H9 (cell line): ENCODE results near the gene GPRIN1. TPM values are rescaled to one million over a fixed set of nuclear protein-coding genes. Genes with fewer than 3 reads are reported as not detected.

ENCODE experiments used
- DNase-seq: peaks from one replicate; pipeline ENCODE4 v3.0.0-alpha.2; 2017
- H2AFZ ChIP-seq: one replicate; pipeline ENCODE4 v1.6.1; 2013; ENCODE audit warnings: mild to moderate bottlenecking, low read length, control low read depth, moderate library complexity
- H2AK5ac ChIP-seq: 2 replicates; pipeline ENCODE4 v1.6.1; 2013; ENCODE audit warnings: low read length, control low read depth, mixed read lengths; ENCODE audit not compliant: insufficient read length
- H2BK120ac ChIP-seq: one replicate; pipeline ENCODE4 v1.6.1; 2013; ENCODE audit warnings: low read depth, mild to moderate bottlenecking, low read length, control low read depth, inconsistent platforms; ENCODE audit not compliant: poor library complexity, severe bottlenecking
- H2BK12ac ChIP-seq: 2 replicates; pipeline ENCODE4 v1.6.1; 2013; ENCODE audit warnings: low read length, control low read depth, mixed read lengths, low read depth; ENCODE audit not compliant: insufficient read length
- H2BK15ac ChIP-seq: 2 replicates; pipeline ENCODE4 v1.6.1; 2013; ENCODE audit warnings: low read depth, low read length, control low read depth
- H2BK20ac ChIP-seq: one replicate; pipeline ENCODE4 v1.6.1; 2013; ENCODE audit warnings: low read depth, mild to moderate bottlenecking, low read length, control low read depth, inconsistent platforms; ENCODE audit not compliant: poor library complexity, severe bottlenecking
- H2BK5ac ChIP-seq: 2 replicates; pipeline ENCODE4 v1.6.1; 2013; ENCODE audit warnings: low read length, control low read depth, mixed read lengths; ENCODE audit not compliant: insufficient read length
- H3K14ac ChIP-seq: 2 replicates; pipeline ENCODE4 v1.6.1; 2013; ENCODE audit warnings: low read length, control low read depth; ENCODE audit not compliant: insufficient read depth
- H3K18ac ChIP-seq: 2 replicates; pipeline ENCODE4 v1.6.1; 2013; ENCODE audit warnings: low read depth, mild to moderate bottlenecking, mixed read lengths, low read length, control low read depth; ENCODE audit not compliant: insufficient read length
- H3K23ac ChIP-seq: 2 replicates; pipeline ENCODE4 v1.6.1; 2013; ENCODE audit warnings: low read length, control low read depth, mixed read lengths, low read depth; ENCODE audit not compliant: insufficient read length
- H3K23me2 ChIP-seq: 2 replicates; pipeline ENCODE4 v1.6.1; 2013; ENCODE audit warnings: low read depth, mild to moderate bottlenecking, mixed read lengths, low read length, control low read depth; ENCODE audit not compliant: insufficient read length, poor library complexity, severe bottlenecking
- H3K27ac ChIP-seq: 2 replicates; pipeline ENCODE4 v1.5.1; 2013; ENCODE audit warnings: low read length, control low read depth, mixed read lengths, low read depth; ENCODE audit not compliant: insufficient read length
- H3K27me3 ChIP-seq: 2 replicates; pipeline ENCODE4 v1.6.1; 2013; ENCODE audit warnings: low read length, control low read depth, inconsistent platforms; ENCODE audit not compliant: insufficient read depth
- H3K4ac ChIP-seq: 2 replicates; pipeline ENCODE4 v1.6.1; 2013; ENCODE audit warnings: low read depth, mild to moderate bottlenecking, control low read depth, inconsistent platforms, low read length, moderate library complexity
- H3K4me1 ChIP-seq: 2 replicates; pipeline ENCODE4 v1.6.1; 2013; ENCODE audit warnings: low read length, control low read depth, inconsistent platforms; ENCODE audit not compliant: insufficient read depth
- H3K4me2 ChIP-seq: 2 replicates; pipeline ENCODE4 v1.6.1; 2013; ENCODE audit warnings: low read length, control low read depth, mixed read lengths; ENCODE audit not compliant: insufficient read length, insufficient read depth
- H3K56ac ChIP-seq: 2 replicates; pipeline ENCODE4 v1.6.1; 2013; ENCODE audit warnings: low read depth, mild to moderate bottlenecking, mixed read lengths, low read length, control low read depth; ENCODE audit not compliant: insufficient read length
- H3K79me1 ChIP-seq: 2 replicates; pipeline ENCODE4 v1.6.1; 2013; ENCODE audit warnings: low read depth, mild to moderate bottlenecking, moderate library complexity, low read length, control low read depth, inconsistent platforms; ENCODE audit not compliant: insufficient read depth, poor library complexity, severe bottlenecking
- H3K79me2 ChIP-seq: 2 replicates; pipeline ENCODE4 v1.6.1; 2013; ENCODE audit warnings: low read length, control low read depth, inconsistent platforms; ENCODE audit not compliant: insufficient read depth
- H3K9ac ChIP-seq: 2 replicates; pipeline ENCODE4 v1.6.1; 2013; ENCODE audit warnings: low read length, control low read depth, mixed read lengths; ENCODE audit not compliant: insufficient read length; ENCODE audit errors: extremely low read depth
- H3K9me3 ChIP-seq: one replicate; pipeline ENCODE4 v1.6.1; 2013; ENCODE audit warnings: low read depth, low read length, inconsistent platforms; ENCODE audit not compliant: control insufficient read depth
- H3T11ph ChIP-seq: one replicate; pipeline ENCODE4 v1.6.1; 2013; ENCODE audit warnings: mild to moderate bottlenecking, low read length, control low read depth, inconsistent platforms
- H4K20me1 ChIP-seq: one replicate; pipeline ENCODE4 v1.6.1; 2013; ENCODE audit not compliant: control insufficient read depth, insufficient read length, insufficient read depth
- H4K5ac ChIP-seq: 2 replicates; pipeline ENCODE4 v1.6.1; 2013; ENCODE audit warnings: low read depth, mild to moderate bottlenecking, mixed read lengths, low read length, control low read depth; ENCODE audit not compliant: insufficient read length
- H4K8ac ChIP-seq: replicated peaks from 2 replicates; pipeline ENCODE4 v1.6.1; 2013; ENCODE audit warnings: low read length, control low read depth, mixed read lengths, low read depth; ENCODE audit not compliant: insufficient read length
- H4K91ac ChIP-seq: 2 replicates; pipeline ENCODE4 v1.6.1; 2013; ENCODE audit warnings: low read depth, mild to moderate bottlenecking, moderate library complexity, mixed read lengths, low read length, control low read depth; ENCODE audit not compliant: insufficient read length
- H3K27ac Mint-ChIP-seq, 3 experiments: 2 replicates in 2 of 3; 3 replicates in 1 of 3; pipeline ENCODE4 v1.8.0; 2020 to 2021; ENCODE audit warnings: mixed read lengths in 3 of 3, mild to moderate bottlenecking in 1 of 3, moderate library complexity in 1 of 3
- H3K27me3 Mint-ChIP-seq: 2 replicates; pipeline ENCODE4 v1.8.0; 2021; ENCODE audit warnings: low read depth, mild to moderate bottlenecking, moderate library complexity, mixed read lengths
- H3K36me3 Mint-ChIP-seq, 3 experiments: 2 replicates in 2 of 3; 3 replicates in 1 of 3; pipeline ENCODE4 v1.8.0; 2020 to 2021; ENCODE audit warnings: low read depth in 3 of 3, mixed read lengths in 3 of 3; ENCODE audit not compliant: insufficient read depth in 1 of 3
- H3K4me1 Mint-ChIP-seq, 2 experiments: 2 replicates each; pipeline ENCODE4 v1.8.0; 2020; ENCODE audit warnings: mixed read lengths in 2 of 2
- H3K4me3 Mint-ChIP-seq, 2 experiments: 2 replicates in 1 of 2; 3 replicates in 1 of 2; pipeline ENCODE4 v1.8.0; 2020 to 2021; ENCODE audit warnings: mild to moderate bottlenecking in 2 of 2, mixed read lengths in 2 of 2, moderate library complexity in 1 of 2
- H3K9me3 Mint-ChIP-seq, 2 experiments: 2 replicates in 1 of 2; 3 replicates in 1 of 2; pipeline ENCODE4 v1.8.0; 2020; ENCODE audit warnings: mild to moderate bottlenecking in 2 of 2, mixed read lengths in 2 of 2, moderate library complexity in 1 of 2
- CTCF ChIP-seq: fragments of 200-600 bp; sonication (generic); conservative IDR thresholded peaks from 3 replicates; pipeline ENCODE4 v1.8.0; 2021; ENCODE audit warnings: antibody characterized with exemption, mild to moderate bottlenecking
- WGBS: extraction: QIAGEN DNeasy Blood & Tissue Kit; methylation state at CpG from one replicate; pipeline ENCODE4 v1.1.7; 2013; ENCODE audit warnings: missing lambda C conversion rate, low lambda C conversion rate, mixed read lengths; ENCODE audit not compliant: insufficient read length; ENCODE audit errors: extremely low coverage; 5-methylcytosine and 5-hydroxymethylcytosine counted together
- total RNA-seq: library from RNA; stranded (reverse); gene quantifications from 2 replicates; pipeline ENCODE4 v1.2.1, GENCODE V29; 2021

The GPRIN1 gene
- total RNA-seq, 1 experiment from 2014 or later: 10.8 TPM

- no peak overlapping the region for H2BK15ac ChIP-seq
- H4K20me1 ChIP-seq: no peaks in the 10 kb centered on the region
- H3K27ac ChIP-seq: no peak overlapping the region
- H4K91ac ChIP-seq: no peak overlapping the region
- peak overlapping the region; percentile 31; the same call in 1 of the 2 replicates for H3K14ac ChIP-seq
- H3K4me3 Mint-ChIP-seq: peak overlapping the region; percentile 51 to 78
- no peaks in the 10 kb centered on the region for H3K9me3 Mint-ChIP-seq
- WGBS: no CpG with 5 or more reads among the region's 32 CpGs
- H3K27me3 Mint-ChIP-seq: peaks cover 79% of the 10 kb centered on the region
- no peak overlapping the region for H3T11ph ChIP-seq
- H2BK5ac ChIP-seq: no peak overlapping the region
- no peak for TF ChIP-seq CTCF
- H3K9me3 ChIP-seq: no peaks in the 10 kb centered on the region
- H4K5ac ChIP-seq: no peak overlapping the region
- H2BK120ac ChIP-seq: no peak overlapping the region
- H2BK20ac ChIP-seq: no peak overlapping the region
- H3K56ac ChIP-seq: no peak overlapping the region
- no peak overlapping the region for H2AFZ ChIP-seq
- H3K23ac ChIP-seq: no peak overlapping the region
- peak; percentile 63 for DNase-seq
- H3K79me2 ChIP-seq: no peaks in the 10 kb centered on the region
- no peak overlapping the region for H2BK12ac ChIP-seq
- no peak overlapping the region for H3K9ac ChIP-seq
- no peaks in the 10 kb centered on the region for H3K79me1 ChIP-seq
- no peak overlapping the region for H3K27ac Mint-ChIP-seq
- no peaks in the 10 kb centered on the region for H3K4me1 ChIP-seq
- H3K4me1 Mint-ChIP-seq: peaks cover 6 to 30% of the 10 kb centered on the region in 2 experiments; a peak in 3 of 4 replicates
- H3K23me2 ChIP-seq: peaks cover 6% of the 10 kb centered on the region
- no peaks in the 10 kb centered on the region for H3K36me3 Mint-ChIP-seq
- H4K8ac ChIP-seq: no peak overlapping the region
- no peak overlapping the region for H3K4ac ChIP-seq
- H2AK5ac ChIP-seq: no peak overlapping the region
- peaks cover 2% of the 10 kb centered on the region; the same call in 1 of the 2 replicates for H3K27me3 ChIP-seq
- no peak overlapping the region for H3K18ac ChIP-seq
- H3K4me2 ChIP-seq: no peak overlapping the region
These were observed 10.5 kb upstream of the GPRIN1 start for GRCh38 chr5:176620333-176620981.
